ENCODE results near the gene TMEM52.
A peak's percentile ranks its signal among the peaks of the same experiment; 100 is the strongest.

TMEM52 gene

DNA sequence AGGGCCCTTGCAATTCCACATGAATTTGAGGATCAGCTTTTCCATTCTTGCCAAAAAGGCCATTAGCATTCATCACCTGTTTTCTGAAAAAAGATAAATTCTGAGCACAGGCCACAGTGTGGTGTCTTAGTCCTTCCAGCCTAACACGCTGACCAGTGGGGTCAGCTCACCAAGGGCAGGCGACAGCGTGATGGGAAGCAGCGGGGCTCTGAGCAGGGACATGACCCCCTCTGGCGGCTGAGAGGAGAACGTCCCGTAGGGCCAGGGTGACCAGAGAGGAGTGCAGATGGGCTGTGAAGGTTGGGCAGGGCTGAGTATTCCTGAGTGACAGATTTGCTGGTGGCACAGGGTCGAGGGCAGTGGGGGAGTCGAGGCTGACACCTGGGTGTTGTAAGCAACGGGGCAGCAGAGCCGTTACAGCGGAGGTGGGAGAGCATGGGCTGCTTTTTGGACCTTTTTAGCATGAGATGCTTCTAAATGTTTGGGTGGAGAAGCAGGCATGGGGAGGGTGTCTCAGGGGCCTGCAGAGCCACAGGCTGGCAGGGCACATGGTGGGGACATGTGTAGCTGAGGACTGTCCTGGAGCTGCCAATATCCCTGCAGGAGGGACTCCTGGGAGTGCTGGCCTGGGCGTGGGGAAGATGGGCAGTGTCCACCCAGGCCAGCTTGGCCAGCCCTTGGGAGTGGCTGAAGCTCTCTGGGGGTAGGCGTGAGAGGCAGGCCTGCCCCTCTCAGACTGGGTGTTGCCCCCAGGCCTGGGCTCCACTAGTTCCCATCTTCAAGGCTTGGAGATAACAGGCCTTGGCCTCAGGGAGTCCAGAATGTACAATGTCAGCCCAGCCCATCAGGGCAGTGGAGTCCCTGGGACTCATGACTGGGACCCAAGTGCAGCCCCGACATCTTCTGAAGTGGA, 12.6 kb downstream of the TMEM52 start (continued):
- TF ChIP-seq ZNF302 (tag by site-specific recombination; IDR thresholded peaks at IDR 0.05; ENCODE audit: low read depth) (no peak), ZNF555 (tag by site-specific recombination; conservative IDR thresholded peaks at IDR 0.05) (no peak), SP2 (tag by site-specific recombination; IDR thresholded peaks at IDR 0.05) (no peak), ZNF423 (tag by site-specific recombination; IDR thresholded peaks at IDR 0.05) (no peak), ZNF76 (tag by site-specific recombination; IDR thresholded peaks at IDR 0.05; ENCODE audit: borderline replicate concordance, low read depth) (no peak), ZNF514 (tag by site-specific recombination; IDR thresholded peaks at IDR 0.05) (no peak), ZFP3 (tag by site-specific recombination; IDR thresholded peaks at IDR 0.05; ENCODE audit: low read depth) (no peak), HOXC10 (CRISPR knock-in tag; IDR thresholded peaks at IDR 0.05) (no peak), ZNF510 (tag by site-specific recombination; IDR thresholded peaks at IDR 0.05; ENCODE audit: insufficient replicate concordance) (no peak), TRIM28 (IDR thresholded peaks at IDR 0.05; ENCODE audit: borderline replicate concordance, low read length) (no peak)

DNA sequence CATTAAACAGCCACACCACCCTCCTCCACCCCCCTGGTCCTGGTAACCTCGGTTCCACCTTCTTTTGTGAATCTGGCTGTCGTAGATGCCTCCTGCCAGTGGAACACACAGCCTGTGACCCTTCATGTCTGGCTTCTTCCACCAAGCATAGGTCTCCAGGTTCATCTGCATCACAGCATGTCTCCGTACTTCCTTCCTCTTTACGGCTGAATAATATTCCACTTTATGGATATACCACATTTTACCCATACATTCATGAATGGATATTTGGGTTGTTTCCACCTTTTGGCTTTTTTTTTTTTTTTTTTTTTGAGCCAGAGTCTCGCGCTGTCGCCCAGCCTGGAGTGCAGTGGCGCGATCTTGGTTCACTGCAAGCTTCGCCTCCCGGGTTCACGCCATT, 15.9 kb downstream of the TMEM52 start:
- no peaks in the 10 kb centered on the region for H3K9me3 ChIP-seq (ENCODE audit: control insufficient read depth, insufficient read depth, low read depth, low read length)
- no peaks in the 10 kb centered on the region for H3K36me3 ChIP-seq (ENCODE audit: control insufficient read depth in 2 of 2, insufficient read depth in 1 of 2, low read length in 2 of 2)
- ChIA-PET CTCF (no interaction called here), POLR2A (no interaction called here)
- H3K4me1 ChIP-seq (ENCODE audit: control insufficient read depth, insufficient read depth, low read length): no peaks in the 10 kb centered on the region; the same call in 1 of the 2 replicates
- no peak overlapping the region for H3K27ac ChIP-seq (ENCODE audit: extremely low read depth, low read depth, low read length)
- no peak overlapping the region for H3K4me3 ChIP-seq (ENCODE audit: low read depth, low read length)
- TF ChIP-seq ZNF580 (tag by site-specific recombination; IDR thresholded peaks at IDR 0.05): peak; percentile 78
- TF ChIP-seq SALL2 (tag by site-specific recombination; IDR thresholded peaks at IDR 0.05; ENCODE audit: borderline replicate concordance): no peak
- TF ChIP-seq ZNF146 (tag by site-specific recombination; IDR thresholded peaks at IDR 0.05): peak; percentile 96

DNA sequence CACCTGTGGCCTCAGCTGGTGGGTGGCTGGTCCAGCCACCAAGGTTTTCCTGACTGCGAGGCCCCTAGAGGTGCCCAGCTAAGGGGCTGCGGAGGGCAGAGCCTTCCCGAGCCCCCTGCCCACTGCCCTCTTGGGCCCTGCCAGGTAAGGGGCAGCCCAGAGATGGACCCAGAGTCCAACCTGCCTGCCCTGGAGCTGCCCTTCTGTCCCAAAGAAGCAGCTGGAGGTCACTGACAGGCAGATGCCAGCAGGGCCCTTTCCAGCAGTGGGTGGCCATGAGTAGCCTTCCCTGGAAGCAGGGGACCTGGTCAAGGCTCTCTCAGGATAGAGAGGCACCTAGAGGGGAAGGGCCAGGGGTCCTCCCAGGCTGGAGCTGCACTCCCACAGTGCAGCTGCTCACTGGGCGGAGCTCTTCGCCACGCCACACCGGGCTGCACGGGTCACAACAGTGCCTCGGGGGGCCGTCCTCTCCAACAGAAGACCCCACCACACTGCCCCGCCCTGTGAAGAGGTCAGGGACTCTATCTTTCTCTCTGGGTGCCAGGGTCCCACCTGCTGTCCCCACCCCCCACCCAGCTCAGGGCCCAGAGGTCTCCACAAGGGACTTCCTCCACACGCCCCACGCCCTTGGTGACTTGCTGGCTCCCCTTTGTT, 17.3 kb downstream of the TMEM52 start:
- no peak overlapping the region for H3K4me3 ChIP-seq (ENCODE audit: low read depth, low read length)
- H3K27ac ChIP-seq (ENCODE audit: extremely low read depth, low read depth, low read length): no peak overlapping the region
- H3K36me3 ChIP-seq (ENCODE audit: control insufficient read depth in 2 of 2, insufficient read depth in 1 of 2, low read length in 2 of 2): no peaks in the 10 kb centered on the region
- ChIA-PET CTCF (interaction anchor here (0.6 to 1.1 kb wide), 5 partner anchors 43 to 480 kb away, joined by 3 to 5 read pairs (median 4); no protein-coding TSS in a partner anchor), POLR2A (no interaction called here)
- no peaks in the 10 kb centered on the region for H3K4me1 ChIP-seq (ENCODE audit: control insufficient read depth, insufficient read depth, low read length)
- H3K9me3 ChIP-seq (ENCODE audit: control insufficient read depth, insufficient read depth, low read depth, low read length): no peaks in the 10 kb centered on the region
- no peak for TF ChIP-seq ZNF530 (tag by site-specific recombination; IDR thresholded peaks at IDR 0.05; ENCODE audit: low read depth)
- TF ChIP-seq ZNF548 (tag by site-specific recombination; IDR thresholded peaks at IDR 0.05): no peak
- TF ChIP-seq ZIC2 (tag by site-specific recombination; IDR thresholded peaks at IDR 0.05): peak; percentile 48
- TF ChIP-seq KLF17 (tag by site-specific recombination; IDR thresholded peaks at IDR 0.05): no peak
- 0 out of 2 replicates have a peak, but pooled peaks have one; percentile 2 for TF ChIP-seq SCRT1 (tag by site-specific recombination; IDR thresholded peaks at IDR 0.05; ENCODE audit: borderline replicate concordance)
